ENCODE measurements around the gene EPG5. TPM values are rescaled to one million over a fixed set of nuclear protein-coding genes. Genes with fewer than 3 reads are reported as not detected.
"Not testable (repeated sequence)": the region's sequence is repeated elsewhere in the genome, so short reads cannot be mapped to it uniquely, and the experiment has no call there.

Gene EPG5
- total RNA-seq, 2 experiments from 2014 or later, result 22.7 to 24.5 TPM

- CTCF ChIA-PET, result interaction anchor here (1.5 to 1.9 kb wide), 2 partner anchors 45 to 169 kb away, joined by 4 to 6 read pairs; no protein-coding TSS in a partner anchor
- Mint-ChIP-seq H3K4me3 (no peak overlapping the region), H3K9me3 (ENCODE audit: low read depth) (no peaks in the 10 kb centered on the region), H3K4me1 (peaks cover 6% of the 10 kb centered on the region), H3K36me3 (no peaks in the 10 kb centered on the region), H3K27me3 (peaks cover 52% of the 10 kb centered on the region), H3K27ac (no peak overlapping the region)
- DNase-seq, result no peak
- no peak for ATAC-seq
Observed at GRCh38 chr18:45835057-45835636, 132.0 kb downstream of the EPG5 start.

GRCh38 chr18:45834306-45834705 lies 132.8 kb downstream of the EPG5 start:
- H3K4me3 Mint-ChIP-seq, result no peak overlapping the region
- CTCF ChIA-PET, result interaction anchor here (1.5 to 1.9 kb wide), 2 partner anchors 45 to 168 kb away, joined by 4 to 6 read pairs; no protein-coding TSS in a partner anchor
- H3K4me1 Mint-ChIP-seq, result peaks cover 6% of the 10 kb centered on the region
- H3K27me3 Mint-ChIP-seq, result peaks cover 44% of the 10 kb centered on the region
- no peak for DNase-seq
- no peaks in the 10 kb centered on the region for H3K36me3 Mint-ChIP-seq
- no peak for ATAC-seq
- no peak overlapping the region for H3K27ac Mint-ChIP-seq
- no peaks in the 10 kb centered on the region for H3K9me3 Mint-ChIP-seq (ENCODE audit: low read depth)

- Mint-ChIP-seq H3K36me3 (no peaks in the 10 kb centered on the region), H3K9me3 (ENCODE audit: low read depth) (no peaks in the 10 kb centered on the region), H3K27me3 (peaks cover 41% of the 10 kb centered on the region), H3K27ac (no peak overlapping the region), H3K4me1 (peaks cover 6% of the 10 kb centered on the region), H3K4me3 (no peak overlapping the region)
- DNase-seq (no peak), ATAC-seq (no peak)
- CTCF ChIA-PET, result interaction anchor here (1.5 to 1.9 kb wide), 2 partner anchors 46 to 168 kb away, joined by 4 to 6 read pairs; no protein-coding TSS in a partner anchor
Observed at GRCh38 chr18:45833846-45834245, 133.3 kb downstream of the EPG5 start.

GRCh38 chr18:45830917-45831316 lies 136.2 kb downstream of the EPG5 start:
- ATAC-seq (no peak), DNase-seq (no peak)
- peaks cover 10% of the 10 kb centered on the region for H3K4me1 Mint-ChIP-seq
- H3K9me3 Mint-ChIP-seq (ENCODE audit: low read depth), result no peaks in the 10 kb centered on the region
- CTCF ChIA-PET, result no interaction called here
- H3K36me3 Mint-ChIP-seq, result no peaks in the 10 kb centered on the region
- H3K27ac Mint-ChIP-seq, result no peak overlapping the region
- H3K27me3 Mint-ChIP-seq, result peaks cover 21% of the 10 kb centered on the region
- H3K4me3 Mint-ChIP-seq, result no peak overlapping the region

GRCh38 chr18:45829855-45830254 lies 137.3 kb downstream of the EPG5 start:
- H3K27me3 Mint-ChIP-seq, result peaks cover 11% of the 10 kb centered on the region
- no peak overlapping the region for H3K27ac Mint-ChIP-seq
- ATAC-seq (no peak), DNase-seq (no peak)
- H3K4me3 Mint-ChIP-seq, result no peak overlapping the region
- peaks cover 12% of the 10 kb centered on the region for H3K4me1 Mint-ChIP-seq
- CTCF ChIA-PET, result no interaction called here
- H3K36me3 Mint-ChIP-seq, result no peaks in the 10 kb centered on the region
- no peaks in the 10 kb centered on the region for H3K9me3 Mint-ChIP-seq (ENCODE audit: low read depth)

GRCh38 chr18:45828917-45829811 lies 138.0 kb downstream of the EPG5 start:
- Mint-ChIP-seq H3K36me3 (no peaks in the 10 kb centered on the region), H3K4me1 (peaks cover 17% of the 10 kb centered on the region), H3K4me3 (no peak overlapping the region), H3K9me3 (ENCODE audit: low read depth) (no peaks in the 10 kb centered on the region), H3K27ac (no peak overlapping the region), H3K27me3 (peaks cover 7% of the 10 kb centered on the region)
- ATAC-seq, result no peak
- DNase-seq, result no peak
- CTCF ChIA-PET, result no interaction called here

DNA sequence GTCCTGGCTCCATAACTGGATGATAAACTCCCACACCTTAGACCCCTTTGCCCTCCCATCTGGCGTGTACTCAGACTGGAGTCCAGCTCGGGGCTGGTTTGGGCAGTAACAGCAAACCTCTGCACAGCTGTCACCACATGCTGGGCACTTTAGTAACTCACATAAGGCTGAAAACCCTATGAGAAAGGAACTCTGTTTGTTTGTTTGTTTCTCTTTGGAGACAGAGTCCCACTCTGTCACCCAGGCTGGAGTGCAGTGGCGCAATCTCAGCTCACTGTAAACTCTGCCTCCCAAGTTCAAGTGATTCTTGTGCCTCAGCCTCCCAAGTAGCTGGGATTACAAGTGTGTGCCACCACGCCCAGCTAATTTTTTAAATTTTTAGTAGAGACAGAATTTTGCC lies 140.4 kb downstream of the EPG5 start:
- CTCF ChIA-PET; H3K4me3 Mint-ChIP-seq; H3K9me3 Mint-ChIP-seq (ENCODE audit: low read depth); H3K27me3 Mint-ChIP-seq; DNase-seq; ATAC-seq; H3K27ac Mint-ChIP-seq; H3K36me3 Mint-ChIP-seq: not testable (repeated sequence)
- H3K4me1 Mint-ChIP-seq, result peaks cover 17% of the 10 kb centered on the region

GRCh38 chr18:45826084-45826483 lies 141.0 kb downstream of the EPG5 start:
- no peaks in the 10 kb centered on the region for H3K36me3 Mint-ChIP-seq
- no peaks in the 10 kb centered on the region for H3K9me3 Mint-ChIP-seq (ENCODE audit: low read depth)
- H3K4me1 Mint-ChIP-seq, result peaks cover 17% of the 10 kb centered on the region
- CTCF ChIA-PET, result no interaction called here
- no peak overlapping the region for H3K27ac Mint-ChIP-seq
- ATAC-seq (no peak), DNase-seq (no peak)
- peaks cover 4% of the 10 kb centered on the region for H3K27me3 Mint-ChIP-seq
- no peak overlapping the region for H3K4me3 Mint-ChIP-seq

- H3K27me3 Mint-ChIP-seq, result peaks cover 9% of the 10 kb centered on the region
- no peaks in the 10 kb centered on the region for H3K36me3 Mint-ChIP-seq
- H3K27ac Mint-ChIP-seq, result no peak within 1 kb of the TSS
- no peaks in the 10 kb centered on the region for H3K9me3 Mint-ChIP-seq (ENCODE audit: low read depth)
- H3K4me3 Mint-ChIP-seq, result no peak within 1 kb of the TSS
- H3K4me1 Mint-ChIP-seq, result peaks cover 17% of the 10 kb centered on the region
- CTCF ChIA-PET, result no interaction called here
- no peak for DNase-seq
- ATAC-seq, result no peak
Observed at GRCh38 chr18:45825258-45826044, 141.7 kb downstream of the EPG5 start, which contains the start of gene SIGLEC15. Gene SIGLEC15, plus strand, starts transcription at chr18:45825675. Its CDS starts 54 bp downstream, at chr18:45825729.

DNA sequence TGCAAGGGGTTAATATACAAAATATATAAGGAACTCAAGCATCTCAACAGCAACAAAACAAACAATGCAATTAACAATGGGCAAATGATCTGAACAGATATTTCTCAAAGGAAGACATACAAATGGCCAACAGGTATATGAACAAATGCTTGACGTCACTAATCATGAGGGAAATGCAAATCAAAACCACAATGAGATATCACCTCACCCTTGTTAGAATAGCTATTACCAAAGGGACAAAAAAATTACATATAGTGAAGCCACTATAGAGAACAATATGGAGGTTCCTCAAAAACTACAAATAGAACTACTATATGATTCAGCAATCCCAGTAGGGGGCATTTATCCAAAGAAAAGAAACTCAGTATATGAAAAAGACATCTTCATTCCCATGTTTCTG lies 145.4 kb downstream of the EPG5 start:
- peaks cover 13% of the 10 kb centered on the region for H3K4me1 Mint-ChIP-seq
- H3K27ac Mint-ChIP-seq, result no peak overlapping the region
- H3K36me3 Mint-ChIP-seq, result no peaks in the 10 kb centered on the region
- H3K4me3 Mint-ChIP-seq, result no peak overlapping the region
- CTCF ChIA-PET, result no interaction called here
- peaks cover 9% of the 10 kb centered on the region for H3K27me3 Mint-ChIP-seq
- H3K9me3 Mint-ChIP-seq (ENCODE audit: low read depth), result no peaks in the 10 kb centered on the region
- ATAC-seq, result no peak
- no peak for DNase-seq

DNA sequence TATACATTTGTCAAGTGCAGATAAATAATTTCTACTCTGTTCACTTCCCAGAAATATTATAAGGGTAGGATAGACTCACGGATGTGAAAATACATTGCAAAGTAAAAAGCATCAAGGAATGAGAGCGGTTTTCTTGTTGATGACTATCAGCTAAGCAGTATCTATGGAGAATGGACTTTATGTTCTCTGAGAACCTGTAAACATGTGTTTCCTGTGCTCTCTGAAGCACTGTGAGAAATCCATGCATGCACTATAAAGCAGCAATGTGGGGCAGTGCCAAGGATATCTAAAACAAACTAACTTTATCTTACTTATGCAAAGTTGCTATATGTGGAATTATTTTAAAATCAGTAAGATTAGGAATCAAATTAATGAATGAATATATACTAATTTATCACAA lies 146.1 kb downstream of the EPG5 start:
- Mint-ChIP-seq H3K27me3 (peaks cover 9% of the 10 kb centered on the region), H3K4me3 (no peak overlapping the region), H3K4me1 (peaks cover 13% of the 10 kb centered on the region), H3K36me3 (no peaks in the 10 kb centered on the region), H3K27ac (no peak overlapping the region), H3K9me3 (ENCODE audit: low read depth) (peaks cover 3% of the 10 kb centered on the region)
- no peak for ATAC-seq
- CTCF ChIA-PET, result no interaction called here
- no peak for DNase-seq

- CTCF ChIA-PET, result no interaction called here
- H3K36me3 Mint-ChIP-seq, result no peaks in the 10 kb centered on the region
- no peak for DNase-seq
- H3K9me3 Mint-ChIP-seq (ENCODE audit: low read depth), result peaks cover 3% of the 10 kb centered on the region
- ATAC-seq, result no peak
- H3K27me3 Mint-ChIP-seq, result peaks cover 9% of the 10 kb centered on the region
- no peak overlapping the region for H3K27ac Mint-ChIP-seq
- H3K4me3 Mint-ChIP-seq, result no peak overlapping the region
- H3K4me1 Mint-ChIP-seq, result peaks cover 11% of the 10 kb centered on the region
Observed at GRCh38 chr18:45820106-45820745, 146.9 kb downstream of the EPG5 start.

DNA sequence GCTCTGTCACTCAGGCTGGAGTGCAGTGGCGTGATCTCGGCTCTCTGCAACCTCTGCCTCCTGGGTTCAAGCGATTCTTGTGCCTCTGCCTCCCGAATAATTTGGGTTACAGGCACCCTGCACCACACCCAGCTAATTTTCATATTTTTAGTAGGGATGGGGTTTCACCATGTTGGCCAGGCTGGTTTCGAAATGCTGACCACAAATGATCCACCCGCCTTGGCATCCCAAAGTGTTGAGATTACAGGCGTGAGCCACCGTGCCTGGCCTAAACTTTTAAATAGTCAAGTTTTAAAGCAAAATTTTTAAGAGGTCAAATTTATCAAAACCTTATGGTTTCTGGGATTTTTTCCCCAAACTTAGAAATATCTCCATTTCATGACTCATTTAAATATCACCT lies 148.4 kb downstream of the EPG5 start:
- not testable (repeated sequence) for H3K4me1 Mint-ChIP-seq; H3K9me3 Mint-ChIP-seq (ENCODE audit: low read depth); H3K4me3 Mint-ChIP-seq; DNase-seq; H3K27me3 Mint-ChIP-seq; ATAC-seq; H3K27ac Mint-ChIP-seq; H3K36me3 Mint-ChIP-seq
- CTCF ChIA-PET, result interaction anchor here (0.7 kb wide), 1 partner anchor 96 kb away, joined by 4 read pairs; no protein-coding TSS in a partner anchor
